ENCODE data around the gene SIRT5.

The SIRT5 gene

DNA sequence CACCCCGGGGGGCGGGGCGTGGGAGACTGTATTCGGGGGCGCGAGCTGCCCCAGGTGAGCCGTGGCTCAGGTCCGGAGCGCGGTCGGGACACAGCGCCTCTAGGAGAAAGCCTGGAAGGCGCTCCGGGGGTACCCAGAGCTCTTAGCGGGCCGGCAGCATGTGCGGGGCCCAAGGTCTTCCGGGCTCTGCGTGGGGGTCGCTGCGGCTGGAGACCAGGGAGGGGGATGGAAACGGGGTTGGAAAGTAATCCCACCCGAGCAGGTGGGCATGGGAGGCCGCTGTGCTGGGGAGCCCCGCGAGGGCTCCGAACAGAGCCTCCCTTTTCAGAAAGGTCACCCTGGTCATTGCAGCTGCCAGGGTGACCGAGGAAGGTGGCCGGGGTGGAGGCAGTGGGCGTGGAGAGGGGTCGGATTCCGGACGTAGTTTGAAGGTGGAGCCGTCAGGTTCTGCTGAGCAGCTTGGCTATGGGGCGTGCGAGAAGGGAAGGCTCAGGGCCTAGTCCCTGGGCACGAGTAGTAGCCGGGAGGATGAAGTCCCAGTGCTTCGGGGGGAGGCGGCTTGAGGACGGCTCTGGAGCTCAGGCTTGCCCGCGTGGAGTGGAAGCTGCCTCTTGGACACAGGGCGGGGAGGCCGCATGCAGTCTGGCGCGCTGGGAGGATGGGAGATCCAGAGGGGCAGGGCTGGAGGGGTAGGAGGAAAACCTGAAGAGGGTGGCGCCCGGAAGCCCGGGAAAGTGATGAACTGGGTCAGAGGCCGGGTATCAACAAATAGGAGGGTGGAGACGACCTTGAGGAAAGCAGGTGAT, at the start of gene SIRT5:
SIRT5 (plus strand) TSS at position 31 of the 806 bp plus-strand sequence. CDS start 9,510 bp downstream, outside the sequence.
- peak; percentile 89 for DNase-seq

- no peak for DNase-seq
Observed at GRCh38 chr6:13524801-13525508, 49.4 kb upstream of the SIRT5 start.

- DNase-seq: no peak
Observed at GRCh38 chr6:13526357-13526726, 48.1 kb upstream of the SIRT5 start.

GRCh38 chr6:13526727-13527670, 47.4 kb upstream of the SIRT5 start:
- DNase-seq: peak; percentile 54

- no peak for DNase-seq
Observed at GRCh38 chr6:13527671-13528056, 46.7 kb upstream of the SIRT5 start.

- no peak for DNase-seq
Observed at GRCh38 chr6:13528232-13528631, 46.2 kb upstream of the SIRT5 start.

DNA sequence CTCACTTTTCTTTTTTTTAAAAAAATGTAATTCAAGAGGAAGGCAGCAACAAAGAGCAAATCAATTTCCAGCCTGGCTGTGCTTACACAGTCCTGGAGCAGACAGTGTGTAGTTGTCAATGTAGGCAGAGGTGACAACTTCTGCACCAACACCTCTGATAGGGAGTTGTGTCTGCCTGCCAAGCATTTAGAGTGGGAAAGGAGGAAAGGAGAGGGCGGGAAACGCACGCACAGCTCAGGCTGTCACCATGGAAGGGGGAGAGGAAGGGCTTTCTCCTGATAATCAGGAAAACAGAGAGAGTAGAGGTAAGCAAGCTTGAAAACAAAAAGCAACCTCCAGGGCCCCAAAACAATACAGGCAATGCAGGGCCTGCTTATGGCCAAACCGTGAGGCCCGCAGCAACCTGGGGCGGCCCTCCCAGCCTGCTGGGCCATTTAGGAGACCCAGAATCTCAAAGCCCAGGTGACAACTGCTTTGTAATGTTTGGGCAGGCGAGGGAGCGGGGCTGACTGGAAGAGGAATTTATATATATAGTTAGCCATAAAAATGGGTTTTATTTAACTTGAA, 45.5 kb upstream of the SIRT5 start:
- DNase-seq: no peak

- DNase-seq: no peak
Observed at GRCh38 chr6:13531956-13532355, 42.4 kb upstream of the SIRT5 start.

- DNase-seq: no peak
Observed at GRCh38 chr6:13534536-13534935, 39.9 kb upstream of the SIRT5 start.

GRCh38 chr6:13535306-13535705, 39.1 kb upstream of the SIRT5 start:
- no peak for DNase-seq

DNA sequence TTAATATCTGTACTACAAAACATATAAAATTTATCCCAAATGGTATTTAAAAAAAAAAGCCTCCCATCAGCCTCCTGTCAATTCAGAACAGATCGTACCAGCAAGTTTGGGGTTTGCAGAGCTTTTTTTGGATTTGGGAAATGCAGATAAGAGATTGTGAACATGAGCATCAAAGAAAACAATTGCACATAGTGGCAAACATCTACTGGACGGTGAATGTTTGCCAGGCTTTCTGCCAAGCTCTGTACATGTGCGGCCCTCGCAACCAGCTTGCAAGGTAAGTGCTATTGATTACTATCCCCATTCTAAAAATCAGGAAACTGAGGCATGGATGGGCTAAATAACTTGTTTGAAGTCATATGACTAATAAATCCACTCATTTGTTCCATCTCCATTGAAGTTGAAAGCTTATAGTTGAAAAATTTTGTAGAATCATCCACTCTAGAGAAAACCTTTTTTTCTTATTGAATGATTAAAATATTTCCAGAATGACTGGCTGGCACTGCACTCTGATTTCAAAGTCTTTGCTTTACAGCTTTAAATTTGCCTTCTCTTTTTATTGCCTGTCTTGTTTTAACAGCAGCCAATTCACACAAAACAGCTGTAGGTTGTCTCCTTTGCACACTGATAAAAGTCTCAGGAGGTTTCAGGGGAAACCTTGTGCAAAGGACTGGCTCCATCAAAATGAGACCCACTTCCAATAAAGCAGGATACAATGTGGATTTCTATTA, 37.4 kb upstream of the SIRT5 start:
- no peak for DNase-seq

DNA sequence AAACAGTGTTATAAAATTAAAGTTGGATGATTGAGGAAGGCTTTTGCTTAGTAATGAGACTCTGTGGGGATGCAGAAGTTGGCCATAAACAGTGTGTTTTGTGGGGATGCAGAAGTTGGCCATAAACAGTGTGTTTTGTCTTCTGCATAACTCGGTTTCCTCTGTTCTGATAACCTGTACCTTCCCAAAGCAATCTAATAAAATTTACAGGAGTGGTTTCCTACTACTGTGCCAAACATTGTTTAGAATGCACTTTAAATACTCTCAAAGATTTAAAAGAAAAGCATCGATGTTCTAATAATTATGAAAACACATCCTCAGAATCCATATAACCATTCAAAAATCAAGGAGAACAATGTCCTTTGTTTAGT, 36.9 kb upstream of the SIRT5 start:
- no peak for DNase-seq

DNA sequence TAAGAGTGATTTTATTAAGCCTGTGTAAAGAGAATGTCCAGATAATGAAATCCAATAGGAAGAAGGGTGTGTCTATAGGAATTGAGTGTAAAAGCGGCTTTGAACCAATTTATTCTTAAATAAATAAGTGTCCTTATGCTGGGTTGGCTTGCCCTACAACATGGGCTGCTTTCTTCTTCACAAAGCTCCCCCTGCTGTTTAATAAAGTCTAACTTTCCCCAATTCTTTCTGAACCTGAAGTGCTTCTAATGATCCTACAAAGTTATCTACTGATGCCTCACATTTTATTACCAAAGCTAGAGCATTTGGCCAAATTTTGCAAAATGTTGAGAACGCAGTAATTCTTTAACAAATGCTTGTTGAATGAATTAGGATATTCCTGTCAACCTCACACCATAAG, 36.3 kb upstream of the SIRT5 start:
- DNase-seq: peak; percentile 73

DNA sequence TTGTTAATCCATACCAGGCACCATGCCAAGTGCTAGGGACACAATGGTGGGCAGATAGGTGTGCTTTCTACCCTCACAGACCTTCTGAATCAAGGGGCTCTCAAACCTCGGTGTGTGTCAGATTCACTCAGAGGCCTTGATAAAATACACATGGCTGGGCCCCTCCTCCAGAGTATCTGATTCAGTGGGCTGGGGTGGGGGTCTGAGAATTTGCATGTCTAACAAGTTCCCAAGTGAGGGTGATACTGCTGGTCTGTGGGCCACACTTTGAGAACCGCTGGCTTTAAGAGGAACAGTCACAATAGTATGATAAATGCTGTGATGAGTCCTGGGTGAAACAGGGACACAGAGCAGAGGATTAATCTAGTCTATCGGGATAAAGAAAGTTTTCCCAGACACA, 35.8 kb upstream of the SIRT5 start:
- DNase-seq: no peak

- DNase-seq: no peak
Observed at GRCh38 chr6:13539572-13539971, 34.8 kb upstream of the SIRT5 start.

DNA sequence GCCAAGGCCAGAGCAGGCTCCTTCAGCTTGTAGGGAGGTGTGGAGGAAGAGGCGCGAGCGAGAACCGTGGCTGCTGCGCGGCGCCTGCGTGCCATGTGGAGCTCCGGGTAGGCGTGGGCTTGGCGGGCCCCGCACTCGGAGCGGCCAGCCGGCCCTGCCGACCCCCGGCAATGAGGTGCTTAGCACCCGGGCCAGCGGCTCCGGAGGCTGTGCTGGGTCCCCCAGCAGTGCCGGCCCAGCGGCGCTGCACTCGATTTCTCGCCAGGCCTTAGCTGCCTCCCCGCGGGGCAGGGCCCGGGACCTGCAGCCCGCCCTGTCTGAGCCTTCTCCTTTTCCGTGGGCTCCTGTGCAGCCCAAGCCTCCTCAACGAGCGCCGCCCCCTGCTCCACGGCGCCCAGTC, 32.9 kb upstream of the SIRT5 start:
- DNase-seq: no peak

DNA sequence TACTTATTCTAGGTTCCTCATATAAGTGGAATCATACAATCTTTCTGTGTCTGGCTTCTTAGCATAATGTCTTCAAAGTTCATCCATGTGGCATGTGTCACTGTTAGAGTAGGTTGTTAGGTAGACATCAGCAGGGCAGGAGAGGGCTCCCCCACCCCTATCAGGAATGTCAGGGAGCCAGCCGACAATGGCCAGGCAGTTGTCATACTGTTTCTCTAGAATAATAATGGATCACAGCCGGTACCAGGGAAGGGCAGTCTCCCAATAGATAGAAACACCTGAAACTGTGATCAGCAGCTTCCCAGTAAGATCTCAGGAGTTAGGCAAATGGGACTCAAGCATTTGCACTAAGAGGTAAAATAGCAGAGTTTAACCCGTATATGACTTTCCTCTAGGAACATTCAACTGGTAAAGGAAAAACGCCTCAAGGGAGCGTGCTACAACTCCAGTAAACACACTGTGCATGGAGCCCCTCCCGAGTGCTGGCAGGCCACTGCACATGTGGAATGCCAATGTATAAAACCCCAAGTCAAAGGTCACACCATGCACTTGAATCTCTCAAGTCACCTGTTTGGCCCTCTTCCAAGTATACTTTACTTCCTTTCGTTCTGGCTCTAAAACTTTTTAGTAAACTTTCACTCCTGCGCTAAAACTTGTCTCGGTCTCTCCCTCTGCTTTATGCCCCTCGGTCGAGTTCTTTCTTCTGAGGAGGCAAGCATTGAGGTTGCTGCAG, 29.8 kb upstream of the SIRT5 start:
- DNase-seq: no peak

GRCh38 chr6:13545885-13546284, 28.5 kb upstream of the SIRT5 start:
- no peak for DNase-seq

DNA sequence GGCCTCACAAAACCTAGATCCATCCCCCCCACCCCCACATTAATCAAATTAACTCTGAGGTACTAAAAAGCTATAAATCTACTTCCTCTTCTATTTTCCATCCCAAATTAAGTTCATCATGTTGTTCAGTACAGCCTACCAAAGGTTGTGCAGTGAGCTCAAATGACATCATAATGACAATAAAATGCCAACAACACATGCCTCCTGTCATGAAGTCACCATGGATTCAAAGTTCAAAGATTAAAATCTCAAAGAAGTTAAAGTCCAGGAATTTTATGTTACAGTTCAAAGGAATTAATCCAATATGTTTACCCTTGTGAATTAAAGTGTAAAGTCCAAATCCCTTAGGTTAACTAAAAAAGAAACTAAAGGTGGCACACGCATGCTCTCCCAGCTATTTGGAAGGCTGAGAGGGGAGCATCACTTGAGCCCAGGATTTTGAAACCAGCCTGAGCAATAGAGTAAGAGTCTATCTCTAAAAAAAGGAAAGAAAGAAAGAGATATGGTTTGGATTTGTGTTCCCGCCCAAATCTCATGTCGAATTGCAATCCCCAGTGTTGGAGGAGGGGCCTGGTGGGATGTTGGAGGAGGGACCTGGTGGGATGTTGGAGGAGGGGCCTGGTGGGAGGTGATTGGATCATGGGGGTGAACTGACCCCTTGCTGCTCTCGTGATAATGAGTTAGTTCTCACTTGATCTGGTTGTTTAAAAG, 25.7 kb upstream of the SIRT5 start:
- DNase-seq: no peak

DNA sequence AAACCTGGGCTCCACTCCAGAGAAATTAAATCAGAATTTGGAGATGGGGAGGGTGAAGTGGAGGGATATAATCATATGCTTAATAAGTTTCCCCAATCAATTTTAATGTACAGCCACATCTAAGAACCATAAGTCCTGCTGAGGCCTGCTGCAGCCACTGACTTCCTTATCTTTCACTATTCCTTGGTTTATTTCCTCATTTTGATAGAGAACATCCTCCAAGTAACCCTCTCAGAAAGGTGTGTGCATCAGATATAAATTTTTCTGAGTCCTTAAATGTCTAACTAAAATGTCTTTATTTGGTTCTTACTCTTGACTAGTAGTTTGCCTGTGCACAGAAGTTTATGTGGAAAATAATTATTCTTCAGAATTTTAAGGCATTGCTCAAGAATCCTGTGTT, 23.7 kb upstream of the SIRT5 start:
- peak; percentile 44 for DNase-seq

- no peak for DNase-seq
Observed at GRCh38 chr6:13553646-13554045, 20.8 kb upstream of the SIRT5 start.

Measured in hematopoietic multipotent progenitor cell treated with erythropoietin and hydrocortisone succinate and interleukin-3 and kit ligand, for 8 days (in vitro differentiated cells).